Measurements from ENCODE around the gene PLXNB2. TPM values are rescaled to one million over a fixed set of nuclear protein-coding genes. Genes with fewer than 3 reads are reported as not detected.

The PLXNB2 gene
- total RNA-seq, 1 donor from 2014 or later = 287 TPM

DNA sequence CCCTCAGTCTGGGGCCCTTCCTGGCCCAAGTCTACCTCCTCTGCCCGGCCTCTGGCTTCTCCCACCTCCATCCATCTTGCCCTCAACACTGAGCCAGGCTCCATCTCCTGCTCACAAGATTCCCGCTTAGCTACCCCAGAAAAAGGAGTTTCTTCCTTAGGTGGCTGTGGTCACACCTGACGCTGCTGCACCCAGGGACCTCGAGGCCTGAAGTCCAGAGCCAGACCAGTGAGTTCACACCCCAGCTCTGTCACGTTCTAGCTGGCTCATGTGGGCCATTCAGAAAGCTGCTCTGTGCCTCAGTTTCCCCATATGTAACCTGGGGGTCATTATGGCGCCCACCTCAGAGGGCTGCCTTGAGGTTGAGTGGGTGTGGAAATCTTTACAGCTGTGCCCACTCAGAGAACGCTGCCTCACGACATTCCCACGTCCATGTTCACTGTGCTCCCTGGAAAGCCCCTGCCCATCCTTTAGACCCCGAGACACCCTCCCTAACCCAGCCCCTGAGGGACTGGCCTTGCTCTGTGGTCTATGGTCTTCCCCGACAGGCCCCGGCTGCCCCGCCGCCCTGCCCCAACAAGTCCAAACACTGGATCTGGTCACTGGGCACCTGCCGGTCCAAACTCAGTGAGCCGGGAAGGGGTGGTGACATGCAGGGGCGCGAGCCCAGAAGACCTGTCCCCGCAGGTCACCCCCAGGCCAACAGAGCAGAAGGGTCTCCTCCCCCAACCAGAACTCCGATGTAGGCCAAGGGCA lies 9.8 kb downstream of the PLXNB2 start:
- Histone ChIP-seq H3K4me1 (peaks cover 39 to 73% of the 10 kb centered on the region in 2 donors), H3K4me3 (no peak overlapping the region), H3K27ac (peak overlapping the region; percentile 33), H3K36me3 (no peaks in the 10 kb centered on the region), H3K27me3 (no peaks in the 10 kb centered on the region), H3K9me3 (no peaks in the 10 kb centered on the region)
- intact Hi-C loops (cut with DNase I) = no loop called here
- no peak for TF ChIP-seq CTCF (IDR thresholded peaks at IDR 0.05)
- no peak for DNase-seq (ENCODE audit: low spot score in 2 of 2)

DNA sequence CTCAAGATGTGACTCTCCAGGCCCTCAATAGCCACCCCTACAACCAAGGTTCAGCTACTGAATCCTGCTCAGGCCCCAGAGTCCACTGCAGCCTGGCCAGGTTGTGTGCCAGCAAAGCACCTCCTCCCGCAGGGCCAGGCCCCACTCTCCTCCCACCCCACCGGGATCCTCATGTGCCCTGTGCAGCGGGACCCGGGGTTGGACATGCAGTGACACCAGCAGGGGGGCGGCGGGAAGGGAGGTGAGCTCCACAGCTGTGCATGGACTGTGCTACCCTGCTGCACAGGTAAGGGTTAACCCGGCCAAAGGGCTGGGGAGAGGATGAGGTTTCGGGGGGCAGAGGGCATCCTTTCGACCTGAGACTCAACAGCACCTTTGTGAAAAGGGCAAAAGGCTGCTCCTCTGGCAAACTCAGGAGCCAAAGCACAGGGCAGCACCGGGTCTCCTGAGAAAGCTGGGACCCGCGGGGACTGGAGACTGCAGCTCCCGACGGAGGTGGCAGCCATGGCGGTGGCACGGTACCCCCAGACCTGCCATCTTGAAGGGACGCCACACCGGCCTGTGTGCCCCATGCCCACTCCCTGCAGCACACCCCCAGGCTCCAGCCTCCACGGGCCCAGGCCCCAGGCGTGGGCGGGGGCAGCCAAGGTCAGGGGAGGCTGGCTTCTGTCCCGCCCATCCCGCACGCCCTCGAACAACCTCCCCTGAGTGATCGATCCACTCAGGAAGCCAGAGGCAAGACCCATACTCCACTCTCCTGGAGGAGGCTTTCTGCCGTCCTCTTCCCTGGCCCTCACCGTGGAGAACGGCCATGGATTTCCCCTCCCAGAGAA lies 10.6 kb downstream of the PLXNB2 start:
- H3K9me3 ChIP-seq = no peaks in the 10 kb centered on the region
- intact Hi-C loops (cut with DNase I) = no loop called here
- no peaks in the 10 kb centered on the region for H3K36me3 ChIP-seq
- DNase-seq (ENCODE audit: low spot score in 2 of 2) = no peak
- H3K27me3 ChIP-seq = no peaks in the 10 kb centered on the region
- peak overlapping the region; percentile 33 for H3K27ac ChIP-seq
- TF ChIP-seq CTCF (IDR thresholded peaks at IDR 0.05) = no peak
- H3K4me3 ChIP-seq = no peak overlapping the region
- H3K4me1 ChIP-seq = peaks cover 31 to 69% of the 10 kb centered on the region in 2 donors

DNA sequence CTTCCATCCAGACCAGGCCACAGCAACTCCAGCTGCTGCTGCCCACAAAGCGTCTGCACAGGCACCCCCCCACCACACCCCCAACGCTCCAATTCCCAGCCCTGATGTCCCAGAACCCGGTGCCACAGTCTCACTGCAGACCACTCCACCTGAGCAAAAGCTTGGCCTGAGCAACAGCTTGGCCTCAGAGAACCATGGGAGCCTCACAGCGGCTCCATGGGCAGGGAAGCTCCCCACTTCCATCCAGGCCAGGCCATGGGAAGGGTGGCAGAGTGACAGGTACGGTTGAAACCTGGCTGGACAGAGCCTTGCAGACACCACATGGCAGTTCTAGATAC lies 13.2 kb downstream of the PLXNB2 start:
- Histone ChIP-seq H3K9me3 (no peaks in the 10 kb centered on the region), H3K4me3 (peak overlapping the region; percentile 45 to 57), H3K27me3 (no peaks in the 10 kb centered on the region), H3K4me1 (peaks cover 10 to 43% of the 10 kb centered on the region in 2 donors), H3K27ac (peak overlapping the region; percentile 77 to 97), H3K36me3 (peaks cover 11 to 22% of the 10 kb centered on the region in 2 donors)
- DNase-seq (ENCODE audit: low spot score in 2 of 2) = no peak
- intact Hi-C loops (cut with DNase I) = no loop called here
- TF ChIP-seq CTCF (IDR thresholded peaks at IDR 0.05) = no peak

GRCh38 chr22:50293441-50294318 lies 13.8 kb downstream of the PLXNB2 start:
- H3K27me3 ChIP-seq = no peaks in the 10 kb centered on the region
- H3K36me3 ChIP-seq = peaks cover 17 to 28% of the 10 kb centered on the region in 2 donors
- DNase-seq (ENCODE audit: low spot score in 2 of 2) = no peak
- no peaks in the 10 kb centered on the region for H3K9me3 ChIP-seq
- no peak for TF ChIP-seq CTCF (IDR thresholded peaks at IDR 0.05)
- H3K27ac ChIP-seq = peak overlapping the region; percentile 77 to 97
- intact Hi-C loops (cut with DNase I) = loop anchor here (1.0 kb wide), 2 partner anchors 12 to 34 kb away; partner anchors contain the start of gene DENND6B
- peak overlapping the region; percentile 45 to 57 for H3K4me3 ChIP-seq
- H3K4me1 ChIP-seq = peaks cover 9 to 38% of the 10 kb centered on the region in 2 donors
